ENCODE data around the gene NXPH3.

NXPH3 gene

DNA sequence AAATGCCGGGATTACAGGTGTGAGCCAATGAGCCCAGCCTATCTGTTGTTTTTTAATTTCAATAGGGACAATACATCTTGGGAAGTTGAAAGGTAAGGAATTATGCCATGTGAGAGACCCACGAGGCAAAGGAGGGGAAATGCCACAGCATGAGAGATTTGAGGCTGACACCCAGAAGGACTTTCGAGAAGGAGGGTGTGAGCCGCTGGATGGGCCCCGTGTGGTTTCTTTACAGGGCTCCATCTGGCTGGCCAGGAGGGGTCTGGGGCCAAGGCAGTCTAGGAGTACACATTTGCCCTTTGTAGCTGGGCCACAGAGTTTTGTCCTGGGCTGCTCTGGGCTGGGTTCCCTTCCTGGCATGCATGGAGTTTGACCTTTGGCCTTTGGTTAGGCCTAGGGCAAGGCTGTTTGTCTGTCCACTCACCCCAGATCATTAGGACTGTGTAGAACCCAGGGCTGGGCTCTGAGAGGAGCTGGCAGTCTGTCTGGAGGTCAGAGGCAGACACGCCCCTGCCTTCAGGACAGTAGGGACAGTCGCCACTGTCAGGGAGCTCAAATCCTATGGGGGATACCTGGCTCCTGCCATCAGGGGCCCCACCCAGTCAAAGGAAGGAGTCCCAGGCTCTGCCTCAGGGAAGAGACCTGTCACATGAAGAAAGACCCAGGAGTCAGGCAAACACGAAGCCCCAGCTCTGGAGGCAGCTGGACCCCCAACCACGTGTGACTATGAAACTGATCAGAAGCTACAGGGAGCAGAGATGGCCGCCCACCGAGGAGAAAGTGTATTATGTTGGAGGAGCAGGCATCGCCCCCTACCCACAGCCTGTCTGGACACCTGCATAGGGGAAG lies 24.2 kb upstream of the NXPH3 start:
- DNase-seq (ENCODE audit: low spot score) = no peak

DNA sequence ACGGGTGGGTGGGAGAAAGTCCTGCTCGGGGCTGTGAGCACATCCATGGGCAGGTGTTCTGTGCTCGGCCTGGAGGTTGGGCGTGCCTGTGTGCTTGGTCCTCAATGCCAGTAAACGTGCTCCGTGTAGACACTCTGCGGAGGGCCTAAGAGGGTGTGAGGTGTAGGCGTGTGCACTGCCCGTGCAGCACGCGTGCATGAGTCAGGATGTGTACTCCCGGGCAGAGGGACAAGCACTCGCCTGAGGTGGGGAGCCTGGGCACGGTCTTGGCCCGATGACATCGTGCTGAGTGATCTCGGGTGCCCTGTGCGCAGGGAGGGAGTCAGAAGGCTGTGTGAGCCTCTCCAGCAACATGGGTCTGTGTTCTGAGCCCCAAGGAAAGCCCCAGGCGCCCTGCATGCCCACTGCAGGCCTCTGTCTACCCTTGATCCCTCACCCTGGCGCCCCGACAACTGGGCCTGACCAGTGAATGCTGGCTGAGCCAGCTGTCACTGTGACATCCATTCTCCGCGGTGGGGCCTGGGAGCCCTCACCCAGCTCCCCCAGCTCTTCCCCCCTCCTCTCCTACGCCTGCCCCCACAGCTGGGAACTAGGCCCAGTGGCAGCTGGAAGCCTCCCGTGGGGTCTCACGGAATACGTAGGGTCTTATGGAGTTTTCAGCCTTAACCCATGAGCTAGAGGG lies 23.5 kb upstream of the NXPH3 start:
- H3K4me1 ChIP-seq (ENCODE audit: insufficient read depth, poor library complexity, severe bottlenecking) = peaks cover 3% of the 10 kb centered on the region
- TF ChIP-seq, protein P1, sequence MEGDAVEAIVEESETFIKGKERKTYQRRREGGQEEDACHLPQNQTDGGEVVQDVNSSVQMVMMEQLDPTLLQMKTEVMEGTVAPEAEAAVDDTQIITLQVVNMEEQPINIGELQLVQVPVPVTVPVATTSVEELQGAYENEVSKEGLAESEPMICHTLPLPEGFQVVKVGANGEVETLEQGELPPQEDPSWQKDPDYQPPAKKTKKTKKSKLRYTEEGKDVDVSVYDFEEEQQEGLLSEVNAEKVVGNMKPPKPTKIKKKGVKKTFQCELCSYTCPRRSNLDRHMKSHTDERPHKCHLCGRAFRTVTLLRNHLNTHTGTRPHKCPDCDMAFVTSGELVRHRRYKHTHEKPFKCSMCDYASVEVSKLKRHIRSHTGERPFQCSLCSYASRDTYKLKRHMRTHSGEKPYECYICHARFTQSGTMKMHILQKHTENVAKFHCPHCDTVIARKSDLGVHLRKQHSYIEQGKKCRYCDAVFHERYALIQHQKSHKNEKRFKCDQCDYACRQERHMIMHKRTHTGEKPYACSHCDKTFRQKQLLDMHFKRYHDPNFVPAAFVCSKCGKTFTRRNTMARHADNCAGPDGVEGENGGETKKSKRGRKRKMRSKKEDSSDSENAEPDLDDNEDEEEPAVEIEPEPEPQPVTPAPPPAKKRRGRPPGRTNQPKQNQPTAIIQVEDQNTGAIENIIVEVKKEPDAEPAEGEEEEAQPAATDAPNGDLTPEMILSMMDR (IDR thresholded peaks at IDR 0.05; ENCODE audit: poor library complexity, severe bottlenecking) = no peak
- H3K9me3 ChIP-seq (ENCODE audit: severe bottlenecking) = no peaks in the 10 kb centered on the region
- no peaks in the 10 kb centered on the region for H3K27me3 ChIP-seq (ENCODE audit: insufficient read depth, poor library complexity, severe bottlenecking)
- ATAC-seq (ENCODE audit: low read depth) (peak; percentile 22; the same call in 1 of the 3 replicates), DNase-seq (ENCODE audit: low spot score) (no peak)
- H3K36me3 ChIP-seq (ENCODE audit: low read depth) = no peaks in the 10 kb centered on the region
- no peak overlapping the region for H3K27ac ChIP-seq (ENCODE audit: poor library complexity, severe bottlenecking)
- H3K4me3 ChIP-seq (ENCODE audit: severe bottlenecking) = no peak overlapping the region

More for the DNA sequence above, 24.2 kb upstream of the NXPH3 start:
- Histone ChIP-seq H3K4me1 (ENCODE audit: insufficient read depth, poor library complexity, severe bottlenecking) (peaks cover 3% of the 10 kb centered on the region), H3K27me3 (ENCODE audit: insufficient read depth, poor library complexity, severe bottlenecking) (no peaks in the 10 kb centered on the region), H3K9me3 (ENCODE audit: severe bottlenecking) (no peaks in the 10 kb centered on the region), H3K36me3 (ENCODE audit: low read depth) (no peaks in the 10 kb centered on the region), H3K27ac (ENCODE audit: poor library complexity, severe bottlenecking) (no peak overlapping the region), H3K4me3 (ENCODE audit: severe bottlenecking) (no peak overlapping the region)
- TF ChIP-seq, protein P1 (IDR thresholded peaks at IDR 0.05; ENCODE audit: poor library complexity, severe bottlenecking) = no peak
- no peak for ATAC-seq (ENCODE audit: low read depth)

DNA sequence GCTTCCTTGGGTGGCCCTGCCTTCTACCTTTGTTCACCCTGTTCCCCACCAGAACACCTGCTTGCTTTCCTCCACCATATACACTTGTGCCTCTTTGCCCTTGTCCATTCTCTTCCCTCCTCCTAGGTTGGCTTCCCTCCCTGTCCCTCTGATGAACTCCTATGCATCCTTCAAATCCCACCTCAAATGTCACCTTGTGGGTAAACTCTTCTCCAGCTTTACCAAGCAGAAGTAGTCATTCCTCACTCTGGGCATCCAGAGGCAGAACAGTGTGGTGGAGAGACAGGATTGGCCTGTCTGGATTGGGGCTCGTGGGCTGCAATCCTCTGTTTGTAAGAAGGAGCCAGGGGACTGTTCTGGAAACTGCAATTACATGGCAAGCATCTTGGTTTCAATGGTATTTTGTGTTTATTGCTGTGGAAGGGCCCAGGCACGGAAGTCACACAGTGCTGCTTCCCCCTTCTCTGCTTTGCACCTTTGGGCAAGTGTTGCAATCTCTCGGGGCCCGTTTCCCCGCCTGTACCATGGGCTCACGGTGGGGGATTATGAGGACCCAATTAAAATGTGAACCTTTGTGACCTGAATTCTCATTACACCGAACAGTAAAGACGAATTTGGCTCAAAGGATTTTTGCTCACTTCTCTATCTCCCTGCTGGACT lies 21.9 kb upstream of the NXPH3 start:
- no peak for ATAC-seq (ENCODE audit: low read depth)
- H3K27ac ChIP-seq (ENCODE audit: poor library complexity, severe bottlenecking) = no peak overlapping the region

DNA sequence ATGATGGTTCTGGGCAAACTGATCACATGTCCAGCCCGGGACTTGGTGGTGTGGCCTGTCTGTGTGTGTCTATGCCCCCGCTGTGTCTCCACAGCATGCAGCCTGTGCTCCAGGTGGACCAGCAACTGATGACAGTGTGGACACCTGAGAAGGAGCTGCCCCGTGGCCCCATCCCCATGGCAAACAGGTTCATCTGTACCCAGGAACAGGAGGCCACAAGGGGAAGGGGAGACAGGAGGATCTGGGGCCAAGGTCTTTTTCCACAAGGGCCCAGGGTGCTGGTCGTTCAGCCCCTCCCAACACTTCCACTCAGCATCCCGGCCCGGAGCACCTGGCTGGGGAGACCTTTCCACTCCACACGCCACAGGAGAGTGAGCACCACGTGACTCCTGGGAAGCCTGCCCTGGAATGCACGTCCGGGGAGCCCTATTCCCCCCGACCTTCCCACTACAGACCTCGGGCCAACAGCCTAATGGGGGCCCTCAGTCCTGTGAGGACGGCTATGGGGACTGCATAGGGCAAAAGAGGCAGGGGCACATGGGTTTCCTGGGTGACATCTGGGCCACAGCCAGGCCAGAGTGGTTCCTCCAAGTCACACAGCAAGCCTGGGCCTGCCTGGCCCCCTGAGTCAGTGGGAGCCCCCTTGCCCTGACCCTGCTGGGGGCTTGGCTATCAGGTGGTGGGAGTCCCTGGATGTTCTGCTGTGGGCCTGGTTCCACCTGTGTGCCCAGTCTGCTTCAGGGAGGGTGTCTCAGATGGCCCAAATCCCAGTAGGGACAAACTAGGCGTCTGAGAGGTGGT lies 20.8 kb upstream of the NXPH3 start:
- no peak for ATAC-seq (ENCODE audit: low read depth)
- TF ChIP-seq, protein P1 (IDR thresholded peaks at IDR 0.05; ENCODE audit: poor library complexity, severe bottlenecking) = no peak
- no peak overlapping the region for H3K27ac ChIP-seq (ENCODE audit: poor library complexity, severe bottlenecking)

More for the DNA sequence above, 21.9 kb upstream of the NXPH3 start:
- no peaks in the 10 kb centered on the region for H3K9me3 ChIP-seq (ENCODE audit: severe bottlenecking)
- H3K4me3 ChIP-seq (ENCODE audit: severe bottlenecking) = no peak overlapping the region
- H3K27me3 ChIP-seq (ENCODE audit: insufficient read depth, poor library complexity, severe bottlenecking) = no peaks in the 10 kb centered on the region
- TF ChIP-seq, protein P1 (IDR thresholded peaks at IDR 0.05; ENCODE audit: poor library complexity, severe bottlenecking) = no peak
- H3K4me1 ChIP-seq (ENCODE audit: insufficient read depth, poor library complexity, severe bottlenecking) = peaks cover 1% of the 10 kb centered on the region
- H3K36me3 ChIP-seq (ENCODE audit: low read depth) = no peaks in the 10 kb centered on the region
- no peak for DNase-seq (ENCODE audit: low spot score)

More for the DNA sequence above, 20.8 kb upstream of the NXPH3 start:
- Histone ChIP-seq H3K36me3 (ENCODE audit: low read depth) (no peaks in the 10 kb centered on the region), H3K9me3 (ENCODE audit: severe bottlenecking) (no peaks in the 10 kb centered on the region), H3K4me1 (ENCODE audit: insufficient read depth, poor library complexity, severe bottlenecking) (no peaks in the 10 kb centered on the region), H3K4me3 (ENCODE audit: severe bottlenecking) (no peak overlapping the region), H3K27me3 (ENCODE audit: insufficient read depth, poor library complexity, severe bottlenecking) (no peaks in the 10 kb centered on the region)
- no peak for DNase-seq (ENCODE audit: low spot score)
